BE2C (cell line): ENCODE measurements around the gene MIPOL1.

Source experiments
- DNase-seq: peaks from one replicate; pipeline ENCODE4 v3.0.0-alpha.2; 2020
- H3K27me3 ChIP-seq: fragments of 250-450 bp; sonication (Bioruptor Pico); 2 replicates; pipeline ENCODE4 v1.5.1; 2020; ENCODE audit warnings: mild to moderate bottlenecking
- H3K36me3 ChIP-seq: fragments of 250-450 bp; sonication (Bioruptor Pico); 2 replicates; pipeline ENCODE4 v1.5.1; 2020; ENCODE audit warnings: mild to moderate bottlenecking
- H3K4me1 ChIP-seq: fragments of 250-450 bp; sonication (Bioruptor Pico); 2 replicates; pipeline ENCODE4 v1.5.1; 2020
- H3K4me3 ChIP-seq: 2 replicates; pipeline ENCODE4 v1.5.1; 2011; ENCODE audit warnings: low read depth, low read length
- H3K9me3 ChIP-seq: fragments of 250-450 bp; sonication (Bioruptor Pico); 2 replicates; pipeline ENCODE4 v1.5.1; 2020
- TF ChIP-seq, protein P1 (sequence below): IDR thresholded peaks from 2 replicates; pipeline ENCODE4 v1.5.1; 2012; ENCODE audit warnings: mild to moderate bottlenecking, low read depth, low read length

Gene MIPOL1

GRCh38 chr14:37474191-37474590 lies 276.5 kb downstream of the MIPOL1 start:
- Histone ChIP-seq H3K4me3 (no peak overlapping the region), H3K9me3 (no peaks in the 10 kb centered on the region), H3K27me3 (no peaks in the 10 kb centered on the region), H3K4me1 (no peaks in the 10 kb centered on the region), H3K36me3 (no peaks in the 10 kb centered on the region)
- TF ChIP-seq, protein P1, sequence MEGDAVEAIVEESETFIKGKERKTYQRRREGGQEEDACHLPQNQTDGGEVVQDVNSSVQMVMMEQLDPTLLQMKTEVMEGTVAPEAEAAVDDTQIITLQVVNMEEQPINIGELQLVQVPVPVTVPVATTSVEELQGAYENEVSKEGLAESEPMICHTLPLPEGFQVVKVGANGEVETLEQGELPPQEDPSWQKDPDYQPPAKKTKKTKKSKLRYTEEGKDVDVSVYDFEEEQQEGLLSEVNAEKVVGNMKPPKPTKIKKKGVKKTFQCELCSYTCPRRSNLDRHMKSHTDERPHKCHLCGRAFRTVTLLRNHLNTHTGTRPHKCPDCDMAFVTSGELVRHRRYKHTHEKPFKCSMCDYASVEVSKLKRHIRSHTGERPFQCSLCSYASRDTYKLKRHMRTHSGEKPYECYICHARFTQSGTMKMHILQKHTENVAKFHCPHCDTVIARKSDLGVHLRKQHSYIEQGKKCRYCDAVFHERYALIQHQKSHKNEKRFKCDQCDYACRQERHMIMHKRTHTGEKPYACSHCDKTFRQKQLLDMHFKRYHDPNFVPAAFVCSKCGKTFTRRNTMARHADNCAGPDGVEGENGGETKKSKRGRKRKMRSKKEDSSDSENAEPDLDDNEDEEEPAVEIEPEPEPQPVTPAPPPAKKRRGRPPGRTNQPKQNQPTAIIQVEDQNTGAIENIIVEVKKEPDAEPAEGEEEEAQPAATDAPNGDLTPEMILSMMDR: no peak
- no peak for DNase-seq

- H3K4me3 ChIP-seq: no peak overlapping the region
- DNase-seq: no peak
- TF ChIP-seq, protein P1: no peak
- H3K27me3 ChIP-seq: no peaks in the 10 kb centered on the region
- no peaks in the 10 kb centered on the region for H3K36me3 ChIP-seq
- H3K4me1 ChIP-seq: no peaks in the 10 kb centered on the region
- no peaks in the 10 kb centered on the region for H3K9me3 ChIP-seq
Observed at GRCh38 chr14:37480446-37481290, 282.9 kb downstream of the MIPOL1 start.

- no peak for DNase-seq
- Histone ChIP-seq H3K4me1 (no peaks in the 10 kb centered on the region), H3K27me3 (no peaks in the 10 kb centered on the region), H3K4me3 (no peak overlapping the region), H3K36me3 (no peaks in the 10 kb centered on the region), H3K9me3 (no peaks in the 10 kb centered on the region)
- TF ChIP-seq, protein P1: no peak
Observed at GRCh38 chr14:37482428-37482827, 284.7 kb downstream of the MIPOL1 start.

DNA sequence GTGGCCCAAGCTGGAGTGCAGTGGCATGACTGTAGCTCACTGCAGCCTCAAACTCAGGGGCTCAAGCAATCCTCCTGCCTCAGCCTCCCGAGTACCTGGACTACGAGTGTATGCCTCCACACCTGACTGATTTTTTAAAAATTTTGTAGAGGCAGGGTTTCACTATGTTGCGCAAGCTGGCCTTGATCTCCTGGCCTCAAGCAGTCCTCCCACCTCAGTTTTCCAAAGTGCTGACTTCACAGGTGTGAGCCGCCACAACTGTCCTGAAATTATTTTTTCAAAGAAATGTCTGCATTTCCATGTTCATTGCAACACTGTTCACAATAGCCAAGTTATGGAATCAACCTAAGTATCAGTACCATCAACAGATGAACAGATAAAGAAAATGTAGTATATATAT lies 285.9 kb downstream of the MIPOL1 start:
- Histone ChIP-seq H3K9me3 (no peaks in the 10 kb centered on the region), H3K4me1 (no peaks in the 10 kb centered on the region), H3K4me3 (no peak overlapping the region), H3K36me3 (no peaks in the 10 kb centered on the region), H3K27me3 (no peaks in the 10 kb centered on the region)
- TF ChIP-seq, protein P1: no peak
- no peak for DNase-seq

DNA sequence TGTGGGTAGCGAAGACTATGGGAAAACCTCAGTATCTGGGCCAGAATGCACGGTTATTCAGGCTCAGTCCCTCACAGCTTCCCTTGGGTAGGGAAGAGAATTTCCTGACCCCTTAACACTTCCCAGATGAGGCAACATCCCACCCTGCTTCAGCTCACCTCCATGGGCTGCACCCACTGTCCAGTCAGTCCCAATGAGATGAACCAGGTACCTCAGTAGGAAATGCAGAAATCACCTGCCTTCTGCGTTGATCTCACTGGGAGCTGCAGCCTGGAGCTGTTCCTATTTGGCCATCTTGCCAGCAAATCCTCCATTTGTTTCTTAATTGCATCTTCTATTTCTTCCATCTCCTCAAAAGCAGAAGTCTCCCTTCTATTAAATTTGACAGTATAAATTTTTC lies 292.9 kb downstream of the MIPOL1 start:
- TF ChIP-seq, protein P1: no peak
- DNase-seq: no peak
- Histone ChIP-seq H3K9me3 (no peaks in the 10 kb centered on the region), H3K36me3 (no peaks in the 10 kb centered on the region), H3K4me1 (no peaks in the 10 kb centered on the region), H3K4me3 (no peak overlapping the region), H3K27me3 (no peaks in the 10 kb centered on the region)

DNA sequence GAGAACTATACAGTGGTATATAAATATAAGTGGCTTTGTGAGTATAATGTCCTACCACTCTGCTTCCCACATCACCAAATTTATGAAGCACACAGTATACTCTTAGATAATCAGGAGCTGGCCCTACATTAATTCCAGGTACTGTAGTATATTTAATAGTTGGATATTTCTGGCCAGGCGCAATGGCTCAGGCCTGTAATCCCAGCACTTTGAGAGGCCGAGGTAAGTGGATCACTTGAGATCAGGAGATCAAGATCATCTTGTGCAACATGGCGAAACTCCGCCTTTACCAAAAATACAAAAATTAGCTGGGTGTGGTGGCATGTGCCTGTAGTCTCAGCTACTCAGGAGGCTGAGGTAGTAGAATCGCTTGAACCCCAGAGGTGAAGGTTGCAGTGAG lies 293.3 kb downstream of the MIPOL1 start:
- Histone ChIP-seq H3K27me3 (no peaks in the 10 kb centered on the region), H3K36me3 (no peaks in the 10 kb centered on the region), H3K4me1 (no peaks in the 10 kb centered on the region), H3K4me3 (no peak overlapping the region), H3K9me3 (no peaks in the 10 kb centered on the region)
- TF ChIP-seq, protein P1: no peak
- no peak for DNase-seq
